ENCODE results near the gene LRCOL1.

The LRCOL1 gene

DNA sequence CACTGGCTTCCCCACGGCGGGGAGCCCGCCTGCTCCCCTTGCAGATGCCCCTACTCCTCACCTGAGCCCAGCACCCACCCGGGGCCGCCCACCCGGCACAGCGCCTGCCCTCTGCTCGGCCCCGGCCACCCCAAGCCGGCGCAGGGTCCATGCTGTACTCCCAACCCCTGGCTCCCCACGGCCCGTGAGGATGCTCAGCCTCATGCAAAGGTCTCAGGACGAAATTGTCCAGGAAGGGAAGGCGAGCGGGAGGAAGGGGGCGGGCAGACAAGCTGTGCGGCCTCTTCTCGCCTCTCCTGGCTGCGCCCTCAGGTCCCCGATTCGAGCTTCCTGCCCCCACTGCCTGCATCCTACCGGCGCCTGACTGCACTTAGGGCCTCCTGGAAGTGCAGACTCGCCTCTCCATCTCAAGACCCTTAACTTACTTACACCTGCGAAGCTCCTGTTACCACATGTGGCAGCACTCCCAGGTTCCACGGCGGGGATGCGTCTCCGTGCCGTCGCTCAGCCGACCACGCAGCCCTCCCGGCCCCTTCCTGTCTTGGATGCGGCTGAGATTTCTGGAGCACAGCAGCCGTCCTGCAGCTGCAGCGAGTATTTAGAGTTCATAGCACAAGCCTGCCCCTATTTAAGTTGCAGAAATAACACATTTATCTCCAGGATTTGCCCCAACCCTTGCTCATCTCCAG, 18.0 kb downstream of the LRCOL1 start:
- DNase-seq (ENCODE audit: low spot score) = no peak
- no peak overlapping the region for H3K27ac Mint-ChIP-seq

DNA sequence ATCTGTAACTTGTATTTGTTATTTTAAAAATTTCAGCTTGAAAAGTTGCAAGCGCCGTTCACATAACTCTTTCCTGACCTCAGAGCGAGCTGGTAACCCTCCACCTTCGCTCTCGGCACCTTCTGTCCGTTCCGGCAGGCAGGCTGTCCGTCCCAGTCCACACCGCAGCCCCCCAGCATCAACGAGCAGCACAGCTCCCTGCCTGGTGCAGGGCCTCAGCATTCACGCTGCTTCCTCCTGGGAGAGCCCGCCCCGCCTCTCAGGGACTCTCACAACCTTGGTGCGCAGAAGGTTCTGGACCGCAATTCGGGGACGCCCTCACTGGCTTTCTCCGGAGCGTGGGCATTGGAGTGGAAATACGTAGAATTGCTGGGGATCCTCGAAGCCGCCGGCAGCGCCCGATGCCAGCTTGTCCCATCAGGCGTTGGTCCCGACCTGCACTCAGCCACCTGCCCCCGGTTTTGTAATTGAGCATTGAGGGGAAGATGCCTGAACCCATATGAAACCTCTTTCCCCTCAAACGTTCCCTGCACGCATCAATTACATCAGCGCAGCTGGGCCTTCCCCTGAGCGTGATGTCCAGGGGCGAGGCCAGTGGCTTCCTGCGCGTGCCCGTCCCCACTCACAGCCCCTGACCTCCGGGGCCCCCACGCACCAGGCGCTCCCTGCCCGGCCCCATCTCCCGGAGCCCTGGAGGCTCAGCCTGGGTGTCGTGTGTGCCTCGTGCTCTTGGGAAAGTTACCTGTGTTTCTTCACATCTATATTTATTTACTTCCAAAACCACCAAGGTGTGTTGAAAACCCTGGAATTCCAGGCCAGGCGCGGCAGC, 19.1 kb downstream of the LRCOL1 start:
- no peak overlapping the region for H3K27ac Mint-ChIP-seq
- peaks cover 4% of the 10 kb centered on the region for H3K4me1 Mint-ChIP-seq (ENCODE audit: low read depth)
- peaks cover 5% of the 10 kb centered on the region for H3K27me3 Mint-ChIP-seq (ENCODE audit: low read depth)
- no peak for DNase-seq (ENCODE audit: low spot score)
- H3K4me3 Mint-ChIP-seq = no peak overlapping the region
- no peaks in the 10 kb centered on the region for H3K9me3 Mint-ChIP-seq
- H3K36me3 Mint-ChIP-seq (ENCODE audit: low read depth) = no peaks in the 10 kb centered on the region

More for the DNA sequence above, 18.0 kb downstream of the LRCOL1 start:
- no peak overlapping the region for H3K4me3 Mint-ChIP-seq
- H3K27me3 Mint-ChIP-seq (ENCODE audit: low read depth) = peaks cover 9% of the 10 kb centered on the region
- peaks cover 6% of the 10 kb centered on the region for H3K4me1 Mint-ChIP-seq (ENCODE audit: low read depth)
- no peaks in the 10 kb centered on the region for H3K36me3 Mint-ChIP-seq (ENCODE audit: low read depth)
- H3K9me3 Mint-ChIP-seq = no peaks in the 10 kb centered on the region

DNA sequence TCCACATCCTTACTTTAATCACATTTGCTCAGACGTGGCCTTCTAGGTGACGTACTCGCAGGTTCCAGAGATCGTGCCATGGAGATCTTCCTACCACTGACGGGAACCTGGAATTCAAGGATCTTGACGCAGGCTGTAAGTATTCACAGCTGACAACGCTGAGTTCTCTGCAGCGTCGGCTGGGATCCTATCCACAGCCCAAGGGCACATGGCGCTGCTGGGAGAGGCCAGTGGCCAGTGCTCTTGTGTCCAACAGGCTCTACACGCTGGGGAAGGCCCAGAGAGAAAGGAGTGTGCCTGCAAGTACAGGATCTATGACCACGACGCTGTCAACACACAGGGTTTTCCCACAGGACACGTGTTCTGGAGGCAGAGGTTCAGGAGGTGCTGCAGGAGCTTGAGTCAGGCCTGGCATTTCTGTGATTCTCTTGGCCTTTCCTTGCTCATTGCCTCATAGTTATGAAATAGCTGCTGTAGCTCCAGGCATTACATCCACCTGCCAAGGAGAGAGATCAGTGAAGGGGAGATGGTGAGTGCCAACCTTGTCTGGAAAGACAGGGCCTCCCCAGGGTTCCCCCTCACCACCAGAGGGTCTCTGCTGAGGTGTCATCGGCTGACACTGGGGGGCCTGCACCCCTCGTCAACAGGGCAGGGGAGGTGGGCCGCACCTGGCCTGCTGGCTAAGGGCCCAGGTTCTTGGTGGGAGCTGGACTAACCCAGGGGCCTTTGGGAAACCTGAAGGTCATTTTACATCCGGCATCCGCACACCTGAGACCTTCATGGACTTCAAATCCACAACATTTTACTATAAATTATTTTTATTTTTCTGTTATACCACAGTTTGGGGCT, 21.3 kb downstream of the LRCOL1 start:
- H3K36me3 Mint-ChIP-seq (ENCODE audit: low read depth) = no peaks in the 10 kb centered on the region
- no peak overlapping the region for H3K4me3 Mint-ChIP-seq
- DNase-seq (ENCODE audit: low spot score) = no peak
- no peak overlapping the region for H3K27ac Mint-ChIP-seq
- H3K4me1 Mint-ChIP-seq (ENCODE audit: low read depth) = peaks cover 4% of the 10 kb centered on the region
- no peaks in the 10 kb centered on the region for H3K9me3 Mint-ChIP-seq
- H3K27me3 Mint-ChIP-seq (ENCODE audit: low read depth) = no peaks in the 10 kb centered on the region

DNA sequence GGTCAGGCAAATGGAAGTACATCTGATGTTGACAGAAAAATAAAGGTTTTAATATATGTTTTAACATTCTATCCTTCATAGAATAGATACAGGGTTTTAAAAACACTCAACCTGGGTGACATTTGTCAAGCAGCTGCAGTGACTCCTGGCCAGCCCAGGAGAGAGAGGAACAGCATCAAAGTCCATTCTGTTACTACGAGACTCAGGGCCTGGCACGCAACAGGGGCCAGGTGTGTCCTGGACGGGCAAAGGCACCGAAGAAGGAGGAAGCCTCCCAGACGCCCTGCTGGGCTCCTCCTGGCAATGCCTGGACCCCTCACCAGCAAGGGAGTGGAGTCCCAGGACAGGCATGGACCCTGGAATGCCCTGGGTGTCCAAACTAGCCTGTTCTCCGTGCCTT, 22.1 kb downstream of the LRCOL1 start:
- Mint-ChIP-seq H3K27ac (no peak overlapping the region), H3K4me1 (ENCODE audit: low read depth) (no peaks in the 10 kb centered on the region), H3K27me3 (ENCODE audit: low read depth) (no peaks in the 10 kb centered on the region), H3K9me3 (no peaks in the 10 kb centered on the region), H3K36me3 (ENCODE audit: low read depth) (peaks cover 1% of the 10 kb centered on the region), H3K4me3 (no peak overlapping the region)
- no peak for DNase-seq (ENCODE audit: low spot score)

DNA sequence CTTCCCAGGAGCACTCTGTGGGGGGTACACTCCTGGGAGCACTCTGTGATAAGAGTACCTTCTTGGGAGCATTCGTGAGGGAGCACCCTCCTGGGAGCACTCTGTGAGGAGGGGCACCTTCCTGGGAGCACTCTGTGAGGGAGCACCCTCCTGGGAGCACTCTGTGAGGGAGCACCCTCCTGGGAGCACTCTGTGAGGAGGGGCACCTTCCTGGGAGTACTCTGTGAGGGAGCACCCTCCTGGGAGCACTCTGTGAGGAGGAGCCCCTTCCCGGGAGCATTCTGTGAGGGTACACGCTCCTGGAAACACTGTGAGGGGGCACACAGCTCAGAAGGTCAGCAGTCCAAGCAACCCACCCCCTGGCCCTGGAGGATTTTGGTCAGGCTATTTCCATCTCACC, 22.6 kb downstream of the LRCOL1 start:
- Mint-ChIP-seq H3K4me3 (no peak overlapping the region), H3K27ac (no peak overlapping the region), H3K27me3 (ENCODE audit: low read depth) (no peaks in the 10 kb centered on the region), H3K9me3 (no peaks in the 10 kb centered on the region), H3K36me3 (ENCODE audit: low read depth) (peaks cover 1% of the 10 kb centered on the region), H3K4me1 (ENCODE audit: low read depth) (no peaks in the 10 kb centered on the region)
- DNase-seq (ENCODE audit: low spot score) = no peak

DNA sequence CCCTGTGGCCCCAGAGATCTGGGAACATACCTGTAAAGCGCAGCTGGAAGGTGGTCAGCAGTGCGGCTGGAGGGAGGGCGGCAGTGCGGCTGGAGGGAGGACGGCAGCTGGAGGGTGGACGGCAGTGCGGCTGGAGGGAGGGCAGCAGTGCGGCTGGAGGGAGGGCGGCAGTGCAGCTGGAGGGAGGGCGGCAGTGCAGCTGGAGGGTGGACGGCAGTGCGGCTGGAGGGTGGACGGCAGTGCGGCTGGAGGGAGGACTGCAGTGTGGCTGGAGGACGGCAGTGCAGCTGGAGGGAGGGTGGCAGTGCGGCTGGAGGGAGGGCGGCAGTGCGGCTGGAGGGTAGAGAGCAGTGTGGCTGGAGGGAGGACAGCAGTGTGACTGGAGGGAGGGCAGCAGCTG, 23.5 kb downstream of the LRCOL1 start:
- no peaks in the 10 kb centered on the region for H3K4me1 Mint-ChIP-seq (ENCODE audit: low read depth)
- H3K27me3 Mint-ChIP-seq (ENCODE audit: low read depth) = no peaks in the 10 kb centered on the region
- DNase-seq (ENCODE audit: low spot score) = no peak
- H3K27ac Mint-ChIP-seq = no peak overlapping the region
- no peak overlapping the region for H3K4me3 Mint-ChIP-seq
- H3K9me3 Mint-ChIP-seq = no peaks in the 10 kb centered on the region
- peaks cover 1% of the 10 kb centered on the region for H3K36me3 Mint-ChIP-seq (ENCODE audit: low read depth)

DNA sequence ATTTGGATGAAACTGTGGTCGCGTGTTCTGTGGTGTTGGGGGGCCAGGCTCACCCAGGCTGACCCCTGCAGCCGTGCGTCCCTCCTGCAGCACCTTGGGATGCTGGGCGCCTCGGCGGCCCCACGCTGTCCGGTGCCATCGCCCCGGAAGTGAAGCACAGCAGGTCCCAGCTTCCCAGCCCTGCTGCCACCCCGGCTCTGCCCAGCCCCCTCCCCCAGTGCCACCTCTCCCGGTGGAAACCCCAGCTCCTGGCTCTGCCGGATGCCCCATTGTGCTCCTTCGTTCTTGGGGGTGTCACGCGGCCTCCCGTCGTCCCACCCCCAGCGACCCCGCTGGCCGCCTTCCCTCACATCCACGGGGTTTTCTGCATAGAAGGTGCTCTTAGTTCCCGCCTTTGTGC, 25.2 kb downstream of the LRCOL1 start:
- peaks cover 1% of the 10 kb centered on the region for H3K36me3 Mint-ChIP-seq (ENCODE audit: low read depth)
- DNase-seq (ENCODE audit: low spot score) = no peak
- no peak overlapping the region for H3K4me3 Mint-ChIP-seq
- no peaks in the 10 kb centered on the region for H3K9me3 Mint-ChIP-seq
- H3K27me3 Mint-ChIP-seq (ENCODE audit: low read depth) = no peaks in the 10 kb centered on the region
- H3K4me1 Mint-ChIP-seq (ENCODE audit: low read depth) = no peaks in the 10 kb centered on the region
- no peak overlapping the region for H3K27ac Mint-ChIP-seq

DNA sequence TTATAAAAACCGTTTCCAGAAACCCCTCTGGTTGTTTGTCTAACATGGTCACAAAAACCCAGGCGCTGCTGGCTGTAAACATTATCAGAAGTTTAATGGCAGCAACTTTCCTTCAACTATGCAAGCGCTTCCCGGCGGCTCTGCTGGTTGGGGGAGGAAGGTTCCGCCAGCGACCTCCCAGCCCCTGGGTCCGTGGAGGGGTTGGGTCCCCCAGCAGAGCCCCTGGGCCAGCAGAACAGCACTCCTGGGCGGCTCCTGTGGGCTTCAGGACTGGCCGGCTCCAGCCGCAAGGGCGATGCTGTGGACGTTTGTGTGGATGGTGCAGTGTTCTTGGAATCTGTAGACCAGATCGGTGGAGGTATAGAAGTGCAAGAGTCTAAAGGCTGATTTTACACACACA, 26.0 kb downstream of the LRCOL1 start:
- H3K27me3 Mint-ChIP-seq (ENCODE audit: low read depth) = no peaks in the 10 kb centered on the region
- H3K4me3 Mint-ChIP-seq = no peak overlapping the region

DNA sequence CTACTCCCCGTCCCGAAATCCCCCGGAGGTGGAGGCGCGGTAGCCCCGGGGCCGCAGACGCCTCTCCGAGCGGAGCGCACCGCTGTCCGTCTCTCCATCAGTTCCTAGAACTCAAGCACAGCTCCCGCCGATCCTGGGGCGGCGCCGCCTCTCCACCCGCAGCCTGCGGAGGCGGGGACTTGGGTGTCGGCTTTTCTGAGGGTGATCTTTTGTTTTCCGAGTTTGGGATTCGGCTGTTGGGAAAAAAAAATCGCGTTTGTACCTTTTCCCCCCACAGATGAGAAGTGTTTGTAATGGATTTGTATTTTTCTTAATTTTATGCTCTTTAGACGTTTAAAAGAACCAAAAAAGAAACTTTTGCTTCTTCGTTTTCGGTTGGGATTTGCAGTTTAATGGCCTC, 26.6 kb downstream of the LRCOL1 start:
- Mint-ChIP-seq H3K36me3 (ENCODE audit: low read depth) (peaks cover 1% of the 10 kb centered on the region), H3K4me3 (no peak overlapping the region), H3K27me3 (ENCODE audit: low read depth) (no peaks in the 10 kb centered on the region), H3K4me1 (ENCODE audit: low read depth) (no peaks in the 10 kb centered on the region), H3K9me3 (no peaks in the 10 kb centered on the region), H3K27ac (no peak overlapping the region)
- no peak for DNase-seq (ENCODE audit: low spot score)

More for the DNA sequence above, 26.0 kb downstream of the LRCOL1 start:
- no peak for DNase-seq (ENCODE audit: low spot score)
- Mint-ChIP-seq H3K27ac (no peak overlapping the region), H3K36me3 (ENCODE audit: low read depth) (peaks cover 1% of the 10 kb centered on the region), H3K9me3 (no peaks in the 10 kb centered on the region), H3K4me1 (ENCODE audit: low read depth) (no peaks in the 10 kb centered on the region)

DNA sequence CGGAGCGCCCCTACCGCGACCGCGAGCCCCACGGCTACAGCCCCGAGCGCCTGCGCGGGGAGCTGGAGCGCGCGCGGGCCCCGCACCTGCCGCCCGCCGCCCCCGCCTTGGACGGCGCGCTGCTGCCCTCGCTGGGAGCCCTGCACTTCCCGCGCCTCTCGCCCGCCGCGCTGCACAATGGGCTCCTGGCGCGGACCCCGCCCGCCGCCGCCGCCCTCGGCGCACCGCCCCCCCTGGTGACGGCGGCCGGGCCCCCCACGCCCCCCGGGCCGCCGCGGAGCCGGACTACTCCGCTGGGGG, 27.0 kb downstream of the LRCOL1 start:
- no peaks in the 10 kb centered on the region for H3K27me3 Mint-ChIP-seq (ENCODE audit: low read depth)
- no peak overlapping the region for H3K27ac Mint-ChIP-seq

DNA sequence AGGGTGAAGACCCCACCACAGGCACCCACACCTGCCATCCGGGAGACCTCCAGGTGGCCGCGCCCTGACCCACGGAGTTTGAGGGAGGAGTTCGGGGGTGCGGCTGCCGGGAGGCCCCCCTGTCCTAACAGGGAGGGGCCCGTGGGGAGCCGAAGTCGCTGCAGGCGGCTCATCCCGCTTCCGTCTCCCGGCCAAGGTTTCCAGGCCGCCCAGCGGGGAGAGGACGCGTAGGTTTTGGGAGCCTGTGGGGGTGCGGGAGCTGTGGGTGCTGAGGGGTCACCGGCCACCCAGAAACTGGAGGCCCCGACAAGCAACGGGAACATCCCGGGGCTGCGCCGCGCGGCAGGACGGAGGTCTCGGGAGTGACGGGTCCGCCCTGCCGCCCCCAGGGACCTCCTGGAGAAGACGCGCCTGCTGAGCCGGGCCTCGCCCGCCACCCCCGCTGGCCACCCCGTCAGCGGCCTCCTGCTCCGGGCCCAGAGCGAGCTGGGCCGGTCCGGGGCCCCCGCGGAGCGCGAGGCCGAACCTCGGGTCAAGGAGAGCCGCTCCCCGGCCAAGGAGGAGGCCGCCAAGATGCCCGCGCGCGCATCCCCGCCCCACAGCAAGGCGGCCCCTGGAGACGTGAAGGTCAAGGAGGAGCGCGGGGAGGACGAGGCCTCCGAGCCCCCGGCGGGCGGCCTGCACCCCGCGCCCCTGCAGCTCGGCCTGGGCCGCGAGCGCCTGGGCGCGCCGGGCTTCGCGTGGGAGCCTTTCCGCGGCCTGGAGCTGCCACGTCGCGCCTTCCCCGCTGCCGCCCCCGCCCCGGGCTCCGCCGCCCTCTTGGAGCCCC, 27.6 kb downstream of the LRCOL1 start:
- H3K4me1 Mint-ChIP-seq (ENCODE audit: low read depth) = no peaks in the 10 kb centered on the region
- H3K9me3 Mint-ChIP-seq = no peaks in the 10 kb centered on the region
- H3K4me3 Mint-ChIP-seq = no peak overlapping the region
- no peaks in the 10 kb centered on the region for H3K27me3 Mint-ChIP-seq (ENCODE audit: low read depth)
- H3K36me3 Mint-ChIP-seq (ENCODE audit: low read depth) = peaks cover 4% of the 10 kb centered on the region
- H3K27ac Mint-ChIP-seq = no peak overlapping the region
- no peak for DNase-seq (ENCODE audit: low spot score)

More for the DNA sequence above, 27.0 kb downstream of the LRCOL1 start:
- Mint-ChIP-seq H3K4me1 (ENCODE audit: low read depth) (no peaks in the 10 kb centered on the region), H3K4me3 (no peak overlapping the region), H3K9me3 (no peaks in the 10 kb centered on the region), H3K36me3 (ENCODE audit: low read depth) (peaks cover 1% of the 10 kb centered on the region)
- DNase-seq (ENCODE audit: low spot score) = no peak

DNA sequence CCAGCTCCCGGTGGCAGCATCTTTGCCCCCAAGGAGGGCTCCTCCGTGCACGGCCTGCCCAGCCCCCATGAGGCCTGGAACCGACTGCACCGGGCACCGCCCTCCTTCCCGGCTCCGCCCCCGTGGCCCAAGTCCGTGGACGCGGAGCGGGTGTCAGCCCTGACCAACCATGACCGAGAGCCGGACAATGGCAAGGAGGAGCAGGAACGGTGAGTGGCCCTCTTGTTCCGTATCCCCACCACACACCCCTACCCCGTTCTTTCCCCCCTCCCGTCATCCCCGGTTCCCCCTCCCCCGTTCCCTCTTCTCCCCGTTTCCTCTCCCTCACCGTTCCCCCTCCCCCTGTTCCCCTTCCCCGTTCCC, 28.3 kb downstream of the LRCOL1 start:
- DNase-seq (ENCODE audit: low spot score) = no peak
- Mint-ChIP-seq H3K27ac (no peak overlapping the region), H3K4me1 (ENCODE audit: low read depth) (no peaks in the 10 kb centered on the region), H3K9me3 (no peaks in the 10 kb centered on the region), H3K27me3 (ENCODE audit: low read depth) (no peaks in the 10 kb centered on the region), H3K4me3 (no peak overlapping the region), H3K36me3 (ENCODE audit: low read depth) (peaks cover 5% of the 10 kb centered on the region)

DNA sequence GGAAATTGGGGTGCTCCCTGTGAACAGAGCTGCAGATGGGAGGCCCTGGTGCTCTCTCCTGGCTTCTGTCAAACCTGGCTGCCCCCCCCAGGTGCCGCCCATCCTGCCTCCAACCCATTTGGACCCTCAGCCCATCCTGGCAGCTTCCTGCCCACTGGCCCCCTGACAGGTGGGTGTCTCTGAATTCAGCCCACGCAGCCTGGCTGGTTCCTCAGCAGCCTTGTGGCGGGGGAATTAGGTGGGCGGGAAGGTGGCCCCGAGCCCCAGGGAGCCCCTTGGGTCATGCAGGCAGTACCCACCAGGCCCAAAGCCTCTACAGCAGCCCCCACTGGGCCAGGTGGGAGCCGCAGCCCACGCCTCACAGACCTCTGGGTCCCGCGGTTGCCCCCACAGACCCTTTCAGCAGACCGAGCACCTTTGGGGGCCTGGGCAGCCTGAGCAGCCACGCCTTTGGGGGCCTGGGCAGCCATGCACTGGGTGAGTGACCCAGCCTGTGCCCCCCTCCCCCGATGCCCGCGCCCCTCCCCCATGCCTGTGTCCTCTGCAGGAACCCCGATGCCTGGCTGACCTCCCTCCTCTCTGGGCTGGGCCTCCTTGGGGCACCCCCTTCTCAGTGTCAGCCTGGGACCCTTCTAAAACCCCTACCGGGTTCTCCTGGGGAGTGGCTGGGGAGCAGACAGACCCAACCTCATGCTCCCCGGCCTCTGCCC, 28.9 kb downstream of the LRCOL1 start:
- H3K27me3 Mint-ChIP-seq (ENCODE audit: low read depth) = no peaks in the 10 kb centered on the region
- DNase-seq (ENCODE audit: low spot score) = no peak
- H3K9me3 Mint-ChIP-seq = no peaks in the 10 kb centered on the region
- H3K4me3 Mint-ChIP-seq = no peak overlapping the region
- H3K4me1 Mint-ChIP-seq (ENCODE audit: low read depth) = no peaks in the 10 kb centered on the region
- H3K36me3 Mint-ChIP-seq (ENCODE audit: low read depth) = peaks cover 5% of the 10 kb centered on the region
- no peak overlapping the region for H3K27ac Mint-ChIP-seq

Measured in T-helper 2 cell treated with Interferon-gamma antibody and Interleukin-4, amounts not matched to agents 5 μg/mL and 100 μg/mL, for 36 hours (primary cell).